Measurements from ENCODE around the gene HSP90AB1. TPM values are rescaled to one million over a fixed set of nuclear protein-coding genes. Genes with fewer than 3 reads are reported as not detected.

The HSP90AB1 gene
- total RNA-seq, 4 donors from 2014 or later, result 433 to 696 (median 601) TPM

DNA sequence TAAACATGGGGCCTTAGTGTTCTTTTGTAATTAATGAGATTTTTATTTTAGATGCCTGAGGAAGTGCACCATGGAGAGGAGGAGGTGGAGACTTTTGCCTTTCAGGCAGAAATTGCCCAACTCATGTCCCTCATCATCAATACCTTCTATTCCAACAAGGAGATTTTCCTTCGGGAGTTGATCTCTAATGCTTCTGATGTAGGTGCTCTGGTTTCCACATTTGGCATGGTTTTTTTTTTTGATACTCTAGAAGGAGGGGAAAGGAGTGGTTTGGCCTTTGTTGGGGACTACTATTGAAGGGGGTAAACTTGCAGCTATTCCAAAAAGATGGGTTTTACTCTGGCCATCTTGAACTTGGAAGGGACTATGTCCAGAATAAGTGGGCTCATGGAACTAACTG, 1.7 kb downstream of the HSP90AB1 start:
- no peak for DNase-seq
- Histone ChIP-seq H3K9me3 (no peaks in the 10 kb centered on the region), H3K36me3 (peaks cover 33 to 54% (median 47%) of the 10 kb centered on the region in 3 donors), H3K4me3 (peak overlapping the region; percentile 81 to 94 (median 94)), H3K4me1 (peaks cover 16 to 66% (median 31%) of the 10 kb centered on the region in 3 donors), H3K27me3 (no peaks in the 10 kb centered on the region), H3K27ac (peak overlapping the region; percentile 96 to 99 (median 98))
- intact Hi-C loops (cut with DNase I), result no loop called here
- TF ChIP-seq, protein P1, sequence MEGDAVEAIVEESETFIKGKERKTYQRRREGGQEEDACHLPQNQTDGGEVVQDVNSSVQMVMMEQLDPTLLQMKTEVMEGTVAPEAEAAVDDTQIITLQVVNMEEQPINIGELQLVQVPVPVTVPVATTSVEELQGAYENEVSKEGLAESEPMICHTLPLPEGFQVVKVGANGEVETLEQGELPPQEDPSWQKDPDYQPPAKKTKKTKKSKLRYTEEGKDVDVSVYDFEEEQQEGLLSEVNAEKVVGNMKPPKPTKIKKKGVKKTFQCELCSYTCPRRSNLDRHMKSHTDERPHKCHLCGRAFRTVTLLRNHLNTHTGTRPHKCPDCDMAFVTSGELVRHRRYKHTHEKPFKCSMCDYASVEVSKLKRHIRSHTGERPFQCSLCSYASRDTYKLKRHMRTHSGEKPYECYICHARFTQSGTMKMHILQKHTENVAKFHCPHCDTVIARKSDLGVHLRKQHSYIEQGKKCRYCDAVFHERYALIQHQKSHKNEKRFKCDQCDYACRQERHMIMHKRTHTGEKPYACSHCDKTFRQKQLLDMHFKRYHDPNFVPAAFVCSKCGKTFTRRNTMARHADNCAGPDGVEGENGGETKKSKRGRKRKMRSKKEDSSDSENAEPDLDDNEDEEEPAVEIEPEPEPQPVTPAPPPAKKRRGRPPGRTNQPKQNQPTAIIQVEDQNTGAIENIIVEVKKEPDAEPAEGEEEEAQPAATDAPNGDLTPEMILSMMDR (IDR thresholded peaks at IDR 0.05), result no peak
- no peak for TF ChIP-seq POLR2A (IDR thresholded peaks at IDR 0.05)
- 0% methylated on average over 1 of the region's 1 CpG for WGBS, 2 donors

DNA sequence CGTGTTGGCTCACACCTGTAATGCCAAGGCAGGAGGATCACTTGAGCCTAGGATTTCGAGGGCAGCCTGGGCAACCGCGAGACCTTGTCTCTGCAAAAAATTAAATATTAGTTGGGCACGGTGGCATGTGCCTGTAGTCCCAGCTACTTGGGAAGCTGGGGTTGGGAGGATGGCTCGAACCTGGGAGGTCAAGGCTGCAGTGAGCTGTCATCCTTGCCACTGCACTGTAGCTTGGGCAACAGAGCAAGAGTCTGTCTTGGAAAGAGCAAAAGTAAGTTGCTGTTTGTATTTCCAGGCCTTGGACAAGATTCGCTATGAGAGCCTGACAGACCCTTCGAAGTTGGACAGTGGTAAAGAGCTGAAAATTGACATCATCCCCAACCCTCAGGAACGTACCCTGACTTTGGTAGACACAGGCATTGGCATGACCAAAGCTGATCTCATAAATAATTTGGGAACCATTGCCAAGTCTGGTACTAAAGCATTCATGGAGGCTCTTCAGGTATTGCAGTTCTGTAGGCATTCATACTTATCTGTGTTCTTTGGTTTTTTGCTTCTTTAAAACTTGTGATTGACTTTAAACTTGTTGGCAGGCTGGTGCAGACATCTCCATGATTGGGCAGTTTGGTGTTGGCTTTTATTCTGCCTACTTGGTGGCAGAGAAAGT, 2.3 kb downstream of the HSP90AB1 start:
- peak overlapping the region in 2 of 4 donors; percentile 97 to 99 for H3K27ac ChIP-seq
- no peaks in the 10 kb centered on the region for H3K9me3 ChIP-seq
- DNase-seq, result no peak
- TF ChIP-seq POLR2A (IDR thresholded peaks at IDR 0.05), result no peak
- TF ChIP-seq, protein P1 (IDR thresholded peaks at IDR 0.05), result no peak
- H3K4me1 ChIP-seq, result peaks cover 16 to 71% (median 31%) of the 10 kb centered on the region in 3 donors
- WGBS, 2 donors, result 60 to 62% methylated on average over 7 to 9 of the region's 9 CpGs
- intact Hi-C loops (cut with DNase I), result no loop called here
- peak overlapping the region in 2 of 4 donors; percentile 81 to 93 for H3K4me3 ChIP-seq
- peaks cover 35 to 60% (median 52%) of the 10 kb centered on the region in 3 donors for H3K36me3 ChIP-seq
- no peaks in the 10 kb centered on the region for H3K27me3 ChIP-seq

DNA sequence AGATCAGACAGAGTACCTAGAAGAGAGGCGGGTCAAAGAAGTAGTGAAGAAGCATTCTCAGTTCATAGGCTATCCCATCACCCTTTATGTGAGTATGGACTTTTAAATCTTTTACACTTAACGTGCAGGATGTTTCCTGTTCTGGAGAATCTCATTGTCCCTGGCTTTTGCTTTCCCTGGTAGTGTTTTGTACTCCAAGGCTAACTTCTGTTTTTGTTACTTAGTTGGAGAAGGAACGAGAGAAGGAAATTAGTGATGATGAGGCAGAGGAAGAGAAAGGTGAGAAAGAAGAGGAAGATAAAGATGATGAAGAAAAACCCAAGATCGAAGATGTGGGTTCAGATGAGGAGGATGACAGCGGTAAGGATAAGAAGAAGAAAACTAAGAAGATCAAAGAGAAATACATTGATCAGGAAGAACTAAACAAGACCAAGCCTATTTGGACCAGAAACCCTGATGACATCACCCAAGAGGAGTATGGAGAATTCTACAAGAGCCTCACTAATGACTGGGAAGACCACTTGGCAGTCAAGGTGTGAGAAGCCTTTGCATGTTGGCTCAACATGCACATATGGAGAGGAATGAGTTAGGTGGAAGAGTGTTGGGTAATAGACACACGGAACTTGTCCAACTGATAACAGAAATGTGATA, 3.3 kb downstream of the HSP90AB1 start:
- Histone ChIP-seq H3K36me3 (peaks cover 41 to 70% (median 62%) of the 10 kb centered on the region in 3 donors), H3K27me3 (no peaks in the 10 kb centered on the region), H3K9me3 (no peaks in the 10 kb centered on the region), H3K4me1 (peaks cover 16 to 81% (median 31%) of the 10 kb centered on the region in 3 donors), H3K27ac (no peak overlapping the region), H3K4me3 (no peak overlapping the region)
- 62% methylated on average over 6 of the region's 6 CpGs for WGBS, 2 donors
- TF ChIP-seq, protein P1 (IDR thresholded peaks at IDR 0.05), result no peak
- TF ChIP-seq POLR2A (IDR thresholded peaks at IDR 0.05), result no peak
- intact Hi-C loops (cut with DNase I), result loop anchor here (10.0 kb wide), 1 partner anchor 155 kb away; no protein-coding TSS in a partner anchor
- DNase-seq, result no peak

DNA sequence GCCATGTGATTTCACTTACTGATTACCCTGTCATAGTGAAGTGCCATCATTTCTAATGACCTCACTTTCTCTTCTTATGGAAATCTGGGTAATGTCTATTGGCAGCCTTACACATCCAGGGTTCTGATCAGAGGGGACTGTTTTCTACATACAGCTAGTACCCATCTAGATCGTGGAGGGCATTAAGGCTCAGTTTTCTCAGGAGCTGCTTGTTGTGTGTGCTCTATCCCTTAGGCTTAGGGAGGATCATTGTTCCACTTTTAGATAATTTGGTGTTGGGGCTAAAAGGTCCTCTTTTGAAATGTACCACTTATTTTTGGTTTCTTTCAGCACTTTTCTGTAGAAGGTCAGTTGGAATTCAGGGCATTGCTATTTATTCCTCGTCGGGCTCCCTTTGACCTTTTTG, 3.8 kb downstream of the HSP90AB1 start:
- Histone ChIP-seq H3K36me3 (peaks cover 41 to 75% (median 63%) of the 10 kb centered on the region in 3 donors), H3K4me1 (peaks cover 14 to 81% (median 29%) of the 10 kb centered on the region in 3 donors), H3K9me3 (no peaks in the 10 kb centered on the region), H3K27ac (no peak overlapping the region), H3K4me3 (no peak overlapping the region), H3K27me3 (no peaks in the 10 kb centered on the region)
- intact Hi-C loops (cut with DNase I), result loop anchor here (10.0 kb wide), 1 partner anchor 156 kb away; no protein-coding TSS in a partner anchor
- TF ChIP-seq, protein P1 (IDR thresholded peaks at IDR 0.05), result no peak
- no peak for TF ChIP-seq POLR2A (IDR thresholded peaks at IDR 0.05)
- 67 to 83% methylated on average over 3 of the region's 3 CpGs for WGBS, 2 donors
- no peak for DNase-seq
